Muscle of leg (tissue), 11 donors: ENCODE measurements around the gene WSCD1. TPM values are rescaled to one million over a fixed set of nuclear protein-coding genes. Genes with fewer than 3 reads are reported as not detected.

ENCODE experiments used
- DNase-seq: peaks from one replicate; pipeline ENCODE4 v3.0.0; 2013
- H3K27ac ChIP-seq: one replicate; pipeline ENCODE4 v1.5.1; 2013; ENCODE audit warnings: mild to moderate bottlenecking, low read length, control low read depth
- H3K27me3 ChIP-seq: one replicate; pipeline ENCODE4 v1.6.1; 2013; ENCODE audit warnings: low read length; ENCODE audit not compliant: control insufficient read depth, insufficient read depth
- H3K36me3 ChIP-seq: one replicate; pipeline ENCODE4 v1.6.1; 2013; ENCODE audit warnings: low read length; ENCODE audit not compliant: control insufficient read depth, insufficient read depth
- H3K4me1 ChIP-seq: one replicate; pipeline ENCODE4 v1.6.1; 2013; ENCODE audit warnings: low read length; ENCODE audit not compliant: control insufficient read depth, insufficient read depth
- H3K4me3 ChIP-seq: one replicate; pipeline ENCODE4 v1.5.1; 2013; ENCODE audit warnings: low read length, control low read depth
- H3K9me3 ChIP-seq: replicated peaks from 2 replicates; pipeline ENCODE4 v1.6.1; 2013; ENCODE audit warnings: low read depth, low read length; ENCODE audit not compliant: control insufficient read depth
- WGBS: methylation state at CpG from one replicate; pipeline ENCODE4 v1.1.5; 2013; ENCODE audit warnings: missing lambda C conversion rate; ENCODE audit not compliant: insufficient coverage; 5-methylcytosine and 5-hydroxymethylcytosine counted together
- polyA plus RNA-seq, 8 donors: library from polyadenylated mRNA; unstranded; fragments of 120-200 nt; gene quantifications; one replicate each; pipeline versions ENCODE4 v1.2.1 to v1.2.3, GENCODE V29; 2013; ENCODE audit warnings: inconsistent platforms in 1 of 8, low replicate concordance in 1 of 8; ENCODE audit not compliant: insufficient read length in 8 of 8, insufficient read depth in 1 of 8
- total RNA-seq: library from RNA; stranded (reverse); fragments of 120-200 nt; gene quantifications from one replicate; pipeline ENCODE4 v1.2.4, GENCODE V29; 2013

WSCD1 gene
- total and polyA plus RNA-seq, 9 donors = 32.0 to 44.2 (median 40.1) TPM

DNA sequence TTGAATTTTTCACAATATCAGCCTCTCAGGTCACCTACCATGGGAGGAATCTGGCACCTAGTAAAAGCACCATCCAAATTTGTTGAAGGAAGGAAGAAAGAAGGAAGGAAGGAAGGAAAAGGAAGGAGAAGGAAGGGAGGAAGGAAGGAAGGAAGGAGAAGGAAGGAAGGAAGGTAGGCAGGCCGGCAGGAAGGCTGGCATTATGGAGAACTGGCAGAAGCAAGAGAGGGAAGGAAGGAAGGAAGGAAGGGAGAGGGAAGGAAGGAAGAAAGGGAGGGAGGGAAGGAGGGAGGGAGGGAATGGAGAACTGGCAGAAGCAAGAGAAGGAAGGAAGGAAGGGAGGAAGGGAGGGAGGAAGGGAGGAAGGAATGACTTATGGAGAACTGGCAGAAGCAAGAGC lies 24.3 kb downstream of the WSCD1 start:
- H3K27ac ChIP-seq = no peak overlapping the region
- DNase-seq = no peak
- H3K36me3 ChIP-seq = peaks cover 51% of the 10 kb centered on the region
- H3K4me3 ChIP-seq = no peak overlapping the region
- no peaks in the 10 kb centered on the region for H3K27me3 ChIP-seq
- H3K4me1 ChIP-seq = peaks cover 76% of the 10 kb centered on the region
- WGBS = 85% methylated on average over 1 of the region's 1 CpG
- H3K9me3 ChIP-seq = no peaks in the 10 kb centered on the region

- WGBS = 93% methylated on average over 7 of the region's 11 CpGs
- DNase-seq = no peak
- H3K9me3 ChIP-seq = no peaks in the 10 kb centered on the region
- peaks cover 49% of the 10 kb centered on the region for H3K36me3 ChIP-seq
- H3K4me1 ChIP-seq = peaks cover 72% of the 10 kb centered on the region
- H3K27me3 ChIP-seq = no peaks in the 10 kb centered on the region
- no peak overlapping the region for H3K4me3 ChIP-seq
- H3K27ac ChIP-seq = no peak overlapping the region
These were observed 24.7 kb downstream of the WSCD1 start for GRCh38 chr17:6094926-6095325.

DNA sequence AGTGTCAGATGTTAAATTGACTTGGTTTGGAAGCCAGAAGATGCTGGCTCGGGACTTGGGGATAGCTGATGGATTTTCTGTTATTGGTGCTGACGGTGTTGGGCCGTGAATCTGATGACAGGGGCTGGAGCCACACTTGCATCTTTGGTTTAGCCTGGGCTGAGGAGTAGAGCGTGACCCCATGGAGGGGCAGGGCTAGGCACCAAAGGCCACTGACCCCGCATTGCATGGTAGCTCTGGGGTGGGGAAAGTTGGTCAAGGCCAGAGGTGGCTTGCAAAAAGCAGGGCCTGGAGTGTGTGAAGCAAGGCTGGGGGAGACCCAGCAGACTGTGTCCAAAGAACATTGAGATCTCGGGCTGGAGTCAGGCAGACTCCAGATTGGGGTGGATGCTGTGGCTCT lies 25.3 kb downstream of the WSCD1 start:
- Histone ChIP-seq H3K4me1 (peaks cover 68% of the 10 kb centered on the region), H3K27me3 (no peaks in the 10 kb centered on the region), H3K4me3 (no peak overlapping the region), H3K36me3 (peaks cover 48% of the 10 kb centered on the region), H3K27ac (no peak overlapping the region), H3K9me3 (no peaks in the 10 kb centered on the region)
- WGBS = 91% methylated on average over 6 of the region's 6 CpGs
- DNase-seq = no peak

DNA sequence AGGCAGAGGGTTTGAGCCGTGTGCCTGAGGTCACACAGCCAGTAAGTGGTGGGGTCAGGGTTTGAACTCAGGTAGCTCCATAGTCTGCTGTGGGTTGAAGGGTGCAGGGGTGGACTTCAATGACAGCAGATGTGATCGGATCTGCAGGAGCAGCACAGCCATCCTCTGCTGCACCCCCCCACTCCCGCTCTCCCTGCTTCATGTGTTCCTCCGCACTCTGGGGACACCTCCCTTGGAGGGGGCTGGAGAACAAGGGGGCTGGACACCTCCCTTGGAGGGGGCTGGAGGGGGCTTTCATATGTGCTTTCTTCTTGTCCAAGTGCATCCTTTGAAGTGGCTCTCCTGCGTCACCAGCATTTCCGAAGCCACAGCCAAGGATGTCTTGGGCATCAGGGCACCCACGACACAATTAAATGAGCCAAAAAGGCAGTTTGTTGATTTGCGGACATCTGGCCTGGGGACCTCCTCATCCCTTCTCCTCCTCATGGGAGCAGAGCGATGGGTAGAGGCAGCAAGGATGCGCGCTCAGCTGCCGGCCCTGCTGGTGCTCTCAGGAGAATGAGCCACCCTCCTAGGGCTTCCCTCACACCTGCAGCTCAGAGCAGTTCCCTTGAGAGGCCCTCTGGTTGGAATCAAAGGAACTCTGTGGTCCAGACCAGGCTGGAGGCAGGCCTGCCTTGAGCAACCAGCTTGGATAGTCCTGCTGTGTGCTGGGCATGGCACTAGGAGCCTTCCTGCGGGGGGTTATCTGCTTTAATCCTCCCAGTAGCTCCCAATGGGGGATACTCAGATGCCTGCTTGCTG lies 26.2 kb downstream of the WSCD1 start:
- Histone ChIP-seq H3K4me3 (no peak overlapping the region), H3K27me3 (no peaks in the 10 kb centered on the region), H3K36me3 (peaks cover 53% of the 10 kb centered on the region), H3K9me3 (no peaks in the 10 kb centered on the region), H3K4me1 (peaks cover 60% of the 10 kb centered on the region), H3K27ac (peak overlapping the region; percentile 92)
- 78% methylated on average over 7 of the region's 13 CpGs for WGBS
- no peak for DNase-seq

- H3K36me3 ChIP-seq = peaks cover 56% of the 10 kb centered on the region
- H3K4me1 ChIP-seq = peaks cover 61% of the 10 kb centered on the region
These were observed 26.8 kb downstream of the WSCD1 start for GRCh38 chr17:6097005-6097279.

DNA sequence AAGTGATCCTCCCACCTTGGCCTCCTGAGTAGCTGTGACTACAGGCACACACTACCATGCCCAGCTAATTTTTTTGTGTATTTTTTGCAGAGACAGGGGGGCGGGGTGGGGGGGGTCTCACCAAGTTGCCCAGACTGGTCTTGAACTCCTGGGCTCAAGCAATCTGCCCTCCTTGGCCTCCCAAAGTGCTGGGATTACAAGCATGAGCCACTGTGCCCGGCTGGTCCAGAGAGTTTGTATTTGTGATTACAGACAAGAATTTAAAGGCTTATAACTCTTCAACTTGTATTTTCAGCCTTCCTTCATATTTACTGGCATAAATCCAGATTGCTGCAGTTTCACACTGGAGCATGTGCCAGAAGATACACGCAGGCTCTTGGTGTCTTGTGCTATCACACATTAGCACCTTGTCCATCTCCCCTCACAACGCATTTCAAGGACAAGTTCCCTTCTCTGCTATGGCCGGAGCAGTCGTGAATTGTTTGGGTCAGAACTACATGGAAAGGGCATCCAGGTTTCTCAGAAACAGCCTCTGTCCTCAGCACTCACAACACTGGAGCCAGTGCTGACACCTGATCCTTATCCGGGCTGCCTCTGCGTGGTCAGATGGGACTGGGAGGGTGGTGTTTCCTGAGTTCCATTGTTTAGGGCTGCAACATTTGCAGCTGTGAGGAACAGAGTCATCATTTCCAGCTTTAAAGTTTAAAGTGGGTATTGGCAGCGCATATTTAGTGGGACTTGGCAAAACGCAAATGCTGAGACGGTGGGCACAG lies 28.1 kb downstream of the WSCD1 start:
- no peaks in the 10 kb centered on the region for H3K27me3 ChIP-seq
- H3K27ac ChIP-seq = peak overlapping the region; percentile 92
- no peak overlapping the region for H3K4me3 ChIP-seq
- peaks cover 51% of the 10 kb centered on the region for H3K4me1 ChIP-seq
- peak; percentile 88 for DNase-seq
- WGBS = 9% methylated on average over 5 of the region's 11 CpGs
- peaks cover 57% of the 10 kb centered on the region for H3K36me3 ChIP-seq
- H3K9me3 ChIP-seq = no peaks in the 10 kb centered on the region

More at GRCh38 chr17:6097005-6097279, 26.8 kb downstream of the WSCD1 start:
- no peak for DNase-seq
- H3K9me3 ChIP-seq = no peaks in the 10 kb centered on the region
- H3K4me3 ChIP-seq = no peak overlapping the region
- 65% methylated on average over 5 of the region's 10 CpGs for WGBS
- H3K27me3 ChIP-seq = no peaks in the 10 kb centered on the region
- H3K27ac ChIP-seq = peak overlapping the region; percentile 92

GRCh38 chr17:6098823-6099180 lies 28.6 kb downstream of the WSCD1 start:
- Histone ChIP-seq H3K27ac (peak overlapping the region; percentile 92), H3K27me3 (no peaks in the 10 kb centered on the region), H3K36me3 (peaks cover 56% of the 10 kb centered on the region), H3K9me3 (no peaks in the 10 kb centered on the region), H3K4me3 (no peak overlapping the region), H3K4me1 (peaks cover 48% of the 10 kb centered on the region)
- 86% methylated on average over 1 of the region's 1 CpG for WGBS
- DNase-seq = peak; percentile 57

DNA sequence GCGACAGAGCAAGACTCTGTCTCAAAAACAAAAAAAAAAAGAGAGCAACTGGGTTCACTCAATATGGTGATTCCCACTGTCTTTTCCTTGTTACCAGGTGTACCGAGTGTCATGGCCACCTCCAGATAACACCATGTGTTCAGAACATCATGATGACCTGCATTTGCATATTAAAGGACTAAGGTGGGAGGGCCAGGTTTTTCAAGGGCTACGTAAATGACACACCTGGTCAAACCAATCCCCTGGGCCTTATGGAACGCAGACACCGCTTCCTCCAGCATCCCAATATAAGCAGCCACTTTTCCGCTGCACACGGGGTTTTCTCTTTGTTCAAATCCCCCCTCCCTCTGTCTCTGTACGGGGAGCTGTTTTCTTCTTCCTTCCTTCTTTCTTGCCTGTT lies 29.3 kb downstream of the WSCD1 start:
- no peaks in the 10 kb centered on the region for H3K9me3 ChIP-seq
- peaks cover 57% of the 10 kb centered on the region for H3K36me3 ChIP-seq
- peaks cover 43% of the 10 kb centered on the region for H3K4me1 ChIP-seq
- no peak for DNase-seq
- H3K4me3 ChIP-seq = no peak overlapping the region
- peak overlapping the region; percentile 92 for H3K27ac ChIP-seq
- no peaks in the 10 kb centered on the region for H3K27me3 ChIP-seq
- WGBS = 77% methylated on average over 6 of the region's 8 CpGs

DNA sequence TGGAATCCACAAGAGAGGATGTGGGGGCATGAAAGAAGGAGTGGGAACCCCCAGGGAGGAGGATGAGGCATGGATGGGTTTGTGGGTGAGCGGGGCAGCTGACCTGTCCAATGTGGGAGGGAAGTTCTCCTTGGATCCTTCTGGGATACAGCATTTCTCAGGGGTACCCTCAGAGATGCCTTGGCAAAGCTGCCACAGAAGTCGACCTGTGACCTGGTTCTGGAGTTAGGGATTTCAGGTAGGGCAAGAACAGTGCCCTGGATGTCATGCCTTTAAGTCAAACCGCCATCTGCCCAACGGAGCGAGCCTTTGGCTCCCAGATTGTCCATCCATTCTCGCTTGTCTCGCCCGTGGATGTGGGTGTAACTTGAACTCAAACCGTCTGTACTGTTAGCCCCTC lies 30.0 kb downstream of the WSCD1 start:
- WGBS = 87% methylated on average over 9 of the region's 9 CpGs
- H3K27me3 ChIP-seq = no peaks in the 10 kb centered on the region

DNA sequence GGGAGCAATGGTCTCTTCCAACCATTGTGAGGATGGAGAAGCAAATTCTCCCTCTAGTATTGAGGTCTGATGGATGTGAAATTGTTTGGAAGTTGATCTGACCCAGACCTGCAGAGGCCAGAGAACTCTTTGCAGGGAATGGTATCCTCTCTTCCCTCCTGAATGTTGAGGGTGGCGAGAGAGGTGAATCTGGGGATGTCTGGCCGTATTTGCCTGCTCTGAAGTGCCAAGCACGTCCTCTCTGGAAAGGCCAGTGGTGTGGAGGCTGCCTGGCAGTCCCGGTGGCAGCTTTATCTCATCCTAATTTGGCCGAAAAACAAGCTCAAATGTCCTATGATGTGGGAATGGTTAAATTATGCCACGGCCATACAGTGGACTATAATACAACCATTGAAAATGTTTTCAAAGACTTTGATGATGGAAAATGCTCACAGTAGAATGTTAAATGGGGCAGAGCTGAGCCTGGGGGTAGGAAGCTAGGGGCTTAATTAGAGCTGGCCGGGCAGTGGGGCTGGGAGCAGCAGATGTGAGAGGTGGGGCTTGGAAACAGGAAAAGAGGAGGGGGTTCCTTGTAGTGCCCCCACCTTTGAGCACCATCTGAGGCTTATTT lies 30.8 kb downstream of the WSCD1 start:
- Histone ChIP-seq H3K27me3 (no peaks in the 10 kb centered on the region), H3K36me3 (peaks cover 51% of the 10 kb centered on the region), H3K4me3 (no peak overlapping the region), H3K4me1 (peaks cover 40% of the 10 kb centered on the region), H3K9me3 (no peaks in the 10 kb centered on the region), H3K27ac (no peak overlapping the region)
- WGBS = 63% methylated on average over 3 of the region's 7 CpGs
- no peak for DNase-seq

More for the DNA sequence above, 30.0 kb downstream of the WSCD1 start:
- Histone ChIP-seq H3K4me3 (no peak overlapping the region), H3K9me3 (no peaks in the 10 kb centered on the region), H3K4me1 (peaks cover 43% of the 10 kb centered on the region), H3K36me3 (peaks cover 54% of the 10 kb centered on the region), H3K27ac (no peak overlapping the region)
- DNase-seq = no peak
